Measurements from ENCODE around the gene KHDC4. TPM values are rescaled to one million over a fixed set of nuclear protein-coding genes. Genes with fewer than 3 reads are reported as not detected.

Gene KHDC4
- total and polyA plus RNA-seq, 2 experiments from 2014 or later, result 15.7 to 40.3 TPM

DNA sequence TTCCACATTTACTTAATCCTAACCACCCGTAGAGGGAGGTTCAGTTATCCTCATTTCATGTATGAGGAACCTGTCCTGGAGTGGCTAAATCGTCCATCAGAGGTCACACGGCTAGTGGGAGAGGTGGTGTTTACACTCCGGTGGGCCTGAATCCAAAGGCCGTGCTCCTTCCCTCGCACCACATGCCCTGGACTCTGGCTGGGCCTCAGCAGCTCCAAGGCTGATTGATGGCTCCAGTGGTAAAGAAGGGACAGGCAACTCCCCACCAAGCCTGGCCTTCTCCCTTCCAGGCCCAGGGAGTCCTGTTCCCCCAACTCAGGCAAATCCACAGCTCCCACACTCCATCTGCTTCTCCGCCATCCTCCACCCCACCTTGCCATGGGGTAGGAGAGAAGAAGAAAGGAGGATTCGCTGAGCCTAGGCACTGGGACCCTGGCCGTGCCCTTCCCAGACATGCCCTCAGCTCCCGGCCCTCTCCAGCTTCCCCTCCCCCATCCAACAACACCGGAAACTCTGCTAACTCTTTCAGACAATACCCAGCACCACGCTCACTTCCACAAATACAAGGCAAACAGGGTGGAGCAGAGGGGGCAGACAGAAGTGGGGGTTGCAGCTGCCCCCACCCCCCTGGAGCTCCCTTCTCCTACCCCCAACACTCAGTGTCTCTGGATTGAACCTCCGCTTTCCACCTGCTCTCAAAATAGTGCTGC, 33.3 kb upstream of the KHDC4 start:
- Histone ChIP-seq H3K4me2 (no peak overlapping the region), H3K79me2 (peaks cover 49% of the 10 kb centered on the region), H3K9me3 (ENCODE audit: low read depth) (no peaks in the 10 kb centered on the region), H3K4me1 (ENCODE audit: insufficient read depth) (peaks cover under 1% of the 10 kb centered on the region), H3K9me2 (replicated peaks; ENCODE audit: insufficient read depth) (no peaks in the 10 kb centered on the region), H3K36me3 (replicated peaks; ENCODE audit: insufficient read depth, low read depth) (no peaks in the 10 kb centered on the region), H3K27me3 (no peaks in the 10 kb centered on the region), H3K27ac (no peak overlapping the region), H4K20me1 (ENCODE audit: insufficient read depth, poor library complexity, severe bottlenecking) (peaks cover 39% of the 10 kb centered on the region), H3K4me3 (no peak overlapping the region), H2AFZ (no peak overlapping the region)
- WGBS (ENCODE audit: low lambda C conversion rate, missing lambda C conversion rate), result 78% methylated on average over 13 of the region's 13 CpGs
- no peak for DNase-seq (ENCODE audit: low spot score)
- TF ChIP-seq EZH2phosphoT487 (IDR thresholded peaks at IDR 0.05; ENCODE audit: low read depth, severe bottlenecking, unreplicated experiment) (no peak), EZH2 (IDR thresholded peaks at IDR 0.05; ENCODE audit: borderline replicate concordance) (no peak)
- TF ChIP-seq, protein P1, sequence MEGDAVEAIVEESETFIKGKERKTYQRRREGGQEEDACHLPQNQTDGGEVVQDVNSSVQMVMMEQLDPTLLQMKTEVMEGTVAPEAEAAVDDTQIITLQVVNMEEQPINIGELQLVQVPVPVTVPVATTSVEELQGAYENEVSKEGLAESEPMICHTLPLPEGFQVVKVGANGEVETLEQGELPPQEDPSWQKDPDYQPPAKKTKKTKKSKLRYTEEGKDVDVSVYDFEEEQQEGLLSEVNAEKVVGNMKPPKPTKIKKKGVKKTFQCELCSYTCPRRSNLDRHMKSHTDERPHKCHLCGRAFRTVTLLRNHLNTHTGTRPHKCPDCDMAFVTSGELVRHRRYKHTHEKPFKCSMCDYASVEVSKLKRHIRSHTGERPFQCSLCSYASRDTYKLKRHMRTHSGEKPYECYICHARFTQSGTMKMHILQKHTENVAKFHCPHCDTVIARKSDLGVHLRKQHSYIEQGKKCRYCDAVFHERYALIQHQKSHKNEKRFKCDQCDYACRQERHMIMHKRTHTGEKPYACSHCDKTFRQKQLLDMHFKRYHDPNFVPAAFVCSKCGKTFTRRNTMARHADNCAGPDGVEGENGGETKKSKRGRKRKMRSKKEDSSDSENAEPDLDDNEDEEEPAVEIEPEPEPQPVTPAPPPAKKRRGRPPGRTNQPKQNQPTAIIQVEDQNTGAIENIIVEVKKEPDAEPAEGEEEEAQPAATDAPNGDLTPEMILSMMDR (IDR thresholded peaks at IDR 0.05; ENCODE audit: poor library complexity), result no peak

- Histone ChIP-seq H3K79me2 (peaks cover 42% of the 10 kb centered on the region), H3K4me2 (no peak overlapping the region), H2AFZ (no peak overlapping the region), H3K9me2 (replicated peaks; ENCODE audit: insufficient read depth) (no peaks in the 10 kb centered on the region), H3K36me3 (replicated peaks; ENCODE audit: insufficient read depth, low read depth) (no peaks in the 10 kb centered on the region), H3K27me3 (no peaks in the 10 kb centered on the region), H3K4me3 (no peak overlapping the region), H3K27ac (no peak overlapping the region), H3K9me3 (ENCODE audit: low read depth) (no peaks in the 10 kb centered on the region), H4K20me1 (ENCODE audit: insufficient read depth, poor library complexity, severe bottlenecking) (peaks cover 32% of the 10 kb centered on the region), H3K4me1 (ENCODE audit: insufficient read depth) (no peaks in the 10 kb centered on the region)
- TF ChIP-seq EZH2 (IDR thresholded peaks at IDR 0.05; ENCODE audit: borderline replicate concordance), result no peak
- no peak for TF ChIP-seq EZH2phosphoT487 (IDR thresholded peaks at IDR 0.05; ENCODE audit: low read depth, severe bottlenecking, unreplicated experiment)
- TF ChIP-seq, protein P1 (IDR thresholded peaks at IDR 0.05; ENCODE audit: poor library complexity), result no peak
- DNase-seq (ENCODE audit: low spot score), result no peak
- 89% methylated on average over 7 of the region's 7 CpGs for WGBS (ENCODE audit: low lambda C conversion rate, missing lambda C conversion rate)
These were observed 32.5 kb upstream of the KHDC4 start for GRCh38 chr1:155966750-155967149.

- no peaks in the 10 kb centered on the region for H3K9me2 ChIP-seq (replicated peaks; ENCODE audit: insufficient read depth)
- H3K4me1 ChIP-seq (ENCODE audit: insufficient read depth), result no peaks in the 10 kb centered on the region
- WGBS (ENCODE audit: low lambda C conversion rate, missing lambda C conversion rate), result 89% methylated on average over 9 of the region's 9 CpGs
- H4K20me1 ChIP-seq (ENCODE audit: insufficient read depth, poor library complexity, severe bottlenecking), result peaks cover 27% of the 10 kb centered on the region
- no peaks in the 10 kb centered on the region for H3K9me3 ChIP-seq (ENCODE audit: low read depth)
- no peak for DNase-seq (ENCODE audit: low spot score)
- no peak overlapping the region for H2AFZ ChIP-seq
- H3K27me3 ChIP-seq, result no peaks in the 10 kb centered on the region
- TF ChIP-seq, protein P1 (IDR thresholded peaks at IDR 0.05; ENCODE audit: poor library complexity), result peak; percentile 17
- TF ChIP-seq EZH2 (IDR thresholded peaks at IDR 0.05; ENCODE audit: borderline replicate concordance), result no peak
- H3K36me3 ChIP-seq (replicated peaks; ENCODE audit: insufficient read depth, low read depth), result no peaks in the 10 kb centered on the region
- H3K4me3 ChIP-seq, result no peak overlapping the region
- H3K4me2 ChIP-seq, result no peak overlapping the region
- no peak overlapping the region for H3K27ac ChIP-seq
- H3K79me2 ChIP-seq, result peaks cover 36% of the 10 kb centered on the region
These were observed 31.9 kb upstream of the KHDC4 start for GRCh38 chr1:155966135-155966534.

Data from hepatocyte (in vitro differentiated cells).